HG02623 (cell line): ENCODE measurements around the gene EAF1.
"Not testable (repeated sequence)": the region's sequence is repeated elsewhere in the genome, so short reads cannot be mapped to it uniquely, and the experiment has no call there.

ENCODE experiments used
- ATAC-seq: cut with Tn5 transposase; IDR thresholded peaks from one replicate; pipeline ENCODE4 v1.9.1; 2021; ENCODE audit warnings: moderate library complexity; ENCODE audit not compliant: unreplicated experiment

EAF1 gene

GRCh38 chr3:15477951-15478639 is 50.7 kb downstream of the EAF1 start:
- ATAC-seq: no peak

- ATAC-seq: no peak
These were observed 51.2 kb downstream of the EAF1 start for GRCh38 chr3:15478640-15478979.

- no peak for ATAC-seq
These were observed 52.2 kb downstream of the EAF1 start for GRCh38 chr3:15479400-15480224.

- ATAC-seq: not testable (repeated sequence)
These were observed 57.2 kb downstream of the EAF1 start for GRCh38 chr3:15484551-15484950.

- ATAC-seq: no peak
These were observed 58.6 kb downstream of the EAF1 start for GRCh38 chr3:15486020-15486419.

- no peak for ATAC-seq
These were observed 59.6 kb downstream of the EAF1 start for GRCh38 chr3:15486979-15487378.

GRCh38 chr3:15488002-15488401 is 60.6 kb downstream of the EAF1 start:
- ATAC-seq: no peak

- ATAC-seq: no peak
These were observed 62.8 kb downstream of the EAF1 start for GRCh38 chr3:15490158-15490557.

- no peak for ATAC-seq
These were observed 63.7 kb downstream of the EAF1 start for GRCh38 chr3:15491143-15491542.
